Sigmoid colon (tissue), 4 donors: Measurements from ENCODE around the gene THG1L.

Source experiments
- EP300 ChIP-seq, 4 donors: sonication (generic); formaldehyde crosslinking; IDR thresholded peaks; one replicate each; pipeline ENCODE4 v1.6.1; 2017; ENCODE audit warnings: antibody characterized with exemption in 4 of 4
- TF ChIP-seq, protein P1 (sequence below), 4 experiments: fragments of 450-650 bp in 3 of 4; fragments of 200-600 bp in 1 of 4; IDR thresholded peaks; one replicate each; pipeline ENCODE4 v1.5.1; 2016 to 2019; ENCODE audit warnings: antibody characterized with exemption in 4 of 4, mild to moderate bottlenecking in 3 of 4, moderate library complexity in 2 of 4

DNA sequence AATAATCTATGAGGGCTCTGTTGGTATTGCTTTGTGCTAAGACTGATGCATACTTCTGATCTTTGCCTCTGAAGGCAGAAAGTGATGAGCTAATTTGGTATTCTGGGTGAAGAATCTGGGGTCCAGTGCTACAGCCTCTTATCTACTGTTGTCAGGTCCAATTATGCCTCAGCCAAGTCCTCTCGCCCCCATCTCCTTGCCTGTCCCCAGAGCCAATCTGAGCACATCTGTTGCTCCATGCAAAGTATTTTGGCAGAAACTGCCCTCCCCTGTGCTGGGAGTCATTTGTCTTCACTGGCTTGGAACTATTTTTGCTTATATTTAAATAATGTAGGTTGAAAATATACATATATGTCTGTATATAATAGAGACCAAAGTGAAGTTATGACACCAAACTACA is 35.7 kb downstream of the THG1L start:
- TF ChIP-seq, protein P1, sequence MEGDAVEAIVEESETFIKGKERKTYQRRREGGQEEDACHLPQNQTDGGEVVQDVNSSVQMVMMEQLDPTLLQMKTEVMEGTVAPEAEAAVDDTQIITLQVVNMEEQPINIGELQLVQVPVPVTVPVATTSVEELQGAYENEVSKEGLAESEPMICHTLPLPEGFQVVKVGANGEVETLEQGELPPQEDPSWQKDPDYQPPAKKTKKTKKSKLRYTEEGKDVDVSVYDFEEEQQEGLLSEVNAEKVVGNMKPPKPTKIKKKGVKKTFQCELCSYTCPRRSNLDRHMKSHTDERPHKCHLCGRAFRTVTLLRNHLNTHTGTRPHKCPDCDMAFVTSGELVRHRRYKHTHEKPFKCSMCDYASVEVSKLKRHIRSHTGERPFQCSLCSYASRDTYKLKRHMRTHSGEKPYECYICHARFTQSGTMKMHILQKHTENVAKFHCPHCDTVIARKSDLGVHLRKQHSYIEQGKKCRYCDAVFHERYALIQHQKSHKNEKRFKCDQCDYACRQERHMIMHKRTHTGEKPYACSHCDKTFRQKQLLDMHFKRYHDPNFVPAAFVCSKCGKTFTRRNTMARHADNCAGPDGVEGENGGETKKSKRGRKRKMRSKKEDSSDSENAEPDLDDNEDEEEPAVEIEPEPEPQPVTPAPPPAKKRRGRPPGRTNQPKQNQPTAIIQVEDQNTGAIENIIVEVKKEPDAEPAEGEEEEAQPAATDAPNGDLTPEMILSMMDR (IDR thresholded peaks at IDR 0.05) = no peak
- no peak for TF ChIP-seq EP300 (IDR thresholded peaks at IDR 0.05)
